CD8-positive, alpha-beta memory T cell (primary cell): Measurements from ENCODE around the gene TSPYL6. TPM values are rescaled to one million over a fixed set of nuclear protein-coding genes. Genes with fewer than 3 reads are reported as not detected.
"Not testable (repeated sequence)": the region's sequence is repeated elsewhere in the genome, so short reads cannot be mapped to it uniquely, and the experiment has no call there.

ENCODE experiments used
- CTCF ChIA-PET: fragments of 350-600 bp; sonication (Branson Sonifier 250); formaldehyde crosslinking; loops from one replicate; lab custom pipeline; 2021; ENCODE audit warnings: antibody characterized with exemption; lab: Charles Lee
- POLR2A ChIA-PET: fragments of 350-600 bp; sonication (Branson Sonifier 250); formaldehyde crosslinking; loops from one replicate; lab custom pipeline; 2021; ENCODE audit warnings: antibody characterized with exemption; lab: Charles Lee
- DNase-seq, 5 donors: peaks; one replicate each; pipeline versions ENCODE4 v3.0.0 to v3.0.0-alpha.2; 2020 to 2022; ENCODE audit warnings: mixed read lengths in 1 of 5
- H3K27ac ChIP-seq: one replicate; pipeline ENCODE4 v1.7.0; 2013; ENCODE audit warnings: low read depth, mild to moderate bottlenecking, low read length, moderate library complexity
- H3K27me3 ChIP-seq: 2 replicates; pipeline ENCODE4 v1.7.0; 2013; ENCODE audit warnings: low read length, mild to moderate bottlenecking; ENCODE audit not compliant: insufficient read depth, poor library complexity, severe bottlenecking
- H3K36me3 ChIP-seq: 2 replicates; pipeline ENCODE4 v1.7.0; 2013; ENCODE audit warnings: mild to moderate bottlenecking, low read length, moderate library complexity; ENCODE audit not compliant: insufficient read depth
- H3K4me1 ChIP-seq: 2 replicates; pipeline ENCODE4 v1.7.0; 2013; ENCODE audit warnings: mild to moderate bottlenecking, low read length, moderate library complexity; ENCODE audit not compliant: insufficient read depth
- H3K4me3 ChIP-seq: 2 replicates; pipeline ENCODE4 v1.7.0; 2013; ENCODE audit warnings: mild to moderate bottlenecking, low read length
- H3K9me3 ChIP-seq: 2 replicates; pipeline ENCODE4 v1.7.0; 2013; ENCODE audit warnings: mild to moderate bottlenecking, low read length
- H3K27ac Mint-ChIP-seq, 8 donors: one replicate each; pipeline ENCODE4 v1.8.0; 2020 to 2021; ENCODE audit warnings: mixed read lengths in 8 of 8, mild to moderate bottlenecking in 6 of 8, inconsistent platforms in 3 of 8, moderate library complexity in 3 of 8
- H3K27me3 Mint-ChIP-seq, 2 donors: one replicate each; pipeline ENCODE4 v1.8.0; 2020 to 2021; ENCODE audit warnings: mixed read lengths in 2 of 2, mild to moderate bottlenecking in 1 of 2, moderate library complexity in 1 of 2
- H3K36me3 Mint-ChIP-seq, 3 donors: one replicate each; pipeline ENCODE4 v1.8.0; 2020 to 2021; ENCODE audit warnings: mixed read lengths in 3 of 3, inconsistent platforms in 1 of 3, mild to moderate bottlenecking in 1 of 3
- H3K4me1 Mint-ChIP-seq, 3 donors: one replicate each; pipeline ENCODE4 v1.8.0; 2020 to 2021; ENCODE audit warnings: mixed read lengths in 3 of 3, inconsistent platforms in 1 of 3, mild to moderate bottlenecking in 1 of 3
- H3K4me3 Mint-ChIP-seq, 7 donors: one replicate each; pipeline ENCODE4 v1.8.0; 2020 to 2021; ENCODE audit warnings: mixed read lengths in 7 of 7, mild to moderate bottlenecking in 6 of 7, moderate library complexity in 4 of 7, inconsistent platforms in 2 of 7
- H3K9me3 Mint-ChIP-seq, 5 donors: one replicate each; pipeline ENCODE4 v1.8.0; 2020 to 2022; ENCODE audit warnings: mixed read lengths in 5 of 5, mild to moderate bottlenecking in 3 of 5, moderate library complexity in 2 of 5, inconsistent platforms in 1 of 5
- polyA plus RNA-seq: library from polyadenylated mRNA; unstranded; fragments of 300-500 nt; fragmentation: Illumina TruSeq; gene quantifications from one replicate; pipeline ENCODE4 v1.2.3, GENCODE V29; 2021
- total RNA-seq, 2 experiments: library from RNA; stranded (reverse); gene quantifications; one replicate each; pipeline ENCODE4 v1.2.3, GENCODE V29; 2021

The TSPYL6 gene
- not detected for total RNA-seq
- polyA plus RNA-seq, result not detected

- Mint-ChIP-seq H3K4me3 (no peak within 1 kb of the TSS), H3K27me3 (no peaks in the 10 kb centered on the region), H3K27ac (no peak within 1 kb of the TSS), H3K36me3 (peaks cover 8 to 30% (median 20%) of the 10 kb centered on the region in 3 donors), H3K4me1 (no peaks in the 10 kb centered on the region), H3K9me3 (peaks cover 0 to 4% (median 0%) of the 10 kb centered on the region in 5 donors)
- DNase-seq, result no peak
- Histone ChIP-seq H3K9me3 (no peaks in the 10 kb centered on the region), H3K36me3 (no peaks in the 10 kb centered on the region), H3K27me3 (no peaks in the 10 kb centered on the region), H3K4me3 (no peak within 1 kb of the TSS), H3K4me1 (no peaks in the 10 kb centered on the region), H3K27ac (no peak within 1 kb of the TSS)
- ChIA-PET CTCF (no interaction called here), POLR2A (no interaction called here)
Measured at GRCh38 chr2:54256091-54256694, at the start of gene TSPYL6. Gene TSPYL6, minus strand, starts transcription at chr2:54256229. Its CDS starts 78 bp downstream, at chr2:54256151.

DNA sequence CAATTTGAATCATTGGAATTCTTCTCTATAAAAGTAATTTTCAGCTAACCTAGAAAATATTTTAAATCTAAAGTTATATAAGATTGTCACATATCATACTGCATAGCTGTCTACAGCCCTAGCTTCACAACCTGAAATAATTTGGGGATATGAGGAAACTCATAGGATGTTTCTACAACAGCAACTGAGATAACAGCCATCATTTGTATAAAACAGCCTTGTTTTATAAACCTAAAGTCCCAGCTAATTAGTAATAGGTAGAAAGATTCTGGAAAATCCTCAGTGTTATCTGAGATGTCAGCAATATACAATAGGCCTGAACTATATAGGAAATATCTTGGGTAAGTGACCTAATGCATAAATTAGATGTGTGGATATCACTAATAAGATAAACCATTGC, 47.6 kb upstream of the TSPYL6 start:
- CTCF ChIA-PET, result no interaction called here
- POLR2A ChIA-PET, result no interaction called here

DNA sequence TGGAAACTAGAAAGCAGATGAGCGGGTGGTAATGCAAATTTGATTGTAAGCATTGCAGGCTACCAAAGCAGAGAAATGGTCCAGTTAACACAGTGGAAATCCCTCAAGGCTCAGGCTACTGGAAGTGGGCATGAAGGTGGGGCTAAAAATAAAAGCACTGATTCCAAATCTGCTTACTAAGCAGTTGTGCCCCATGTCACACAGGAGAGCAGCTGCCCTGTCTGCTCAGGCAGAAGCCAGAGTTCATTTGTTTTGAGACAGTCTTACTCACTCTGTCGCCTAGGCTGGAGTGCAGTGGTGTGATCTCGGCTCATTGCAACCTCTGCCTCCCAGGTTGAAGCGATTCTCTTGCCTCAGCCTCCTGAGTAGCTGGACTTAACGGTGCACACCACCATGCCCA, 42.5 kb upstream of the TSPYL6 start:
- no peaks in the 10 kb centered on the region for H3K27me3 Mint-ChIP-seq
- H3K9me3 Mint-ChIP-seq, result no peaks in the 10 kb centered on the region
- H3K4me1 Mint-ChIP-seq, result no peaks in the 10 kb centered on the region

More for the DNA sequence above, 47.6 kb upstream of the TSPYL6 start:
- Histone ChIP-seq H3K27ac (no peak overlapping the region), H3K9me3 (no peaks in the 10 kb centered on the region), H3K36me3 (no peaks in the 10 kb centered on the region), H3K4me1 (no peaks in the 10 kb centered on the region), H3K4me3 (no peak overlapping the region), H3K27me3 (no peaks in the 10 kb centered on the region)
- H3K36me3 Mint-ChIP-seq, result peaks cover 0 to 3% (median 3%) of the 10 kb centered on the region in 3 donors
- no peak overlapping the region for H3K27ac Mint-ChIP-seq
- H3K27me3 Mint-ChIP-seq, result no peaks in the 10 kb centered on the region
- H3K4me3 Mint-ChIP-seq, result no peak overlapping the region
- H3K9me3 Mint-ChIP-seq, result no peaks in the 10 kb centered on the region
- no peaks in the 10 kb centered on the region for H3K4me1 Mint-ChIP-seq
- no peak for DNase-seq

DNA sequence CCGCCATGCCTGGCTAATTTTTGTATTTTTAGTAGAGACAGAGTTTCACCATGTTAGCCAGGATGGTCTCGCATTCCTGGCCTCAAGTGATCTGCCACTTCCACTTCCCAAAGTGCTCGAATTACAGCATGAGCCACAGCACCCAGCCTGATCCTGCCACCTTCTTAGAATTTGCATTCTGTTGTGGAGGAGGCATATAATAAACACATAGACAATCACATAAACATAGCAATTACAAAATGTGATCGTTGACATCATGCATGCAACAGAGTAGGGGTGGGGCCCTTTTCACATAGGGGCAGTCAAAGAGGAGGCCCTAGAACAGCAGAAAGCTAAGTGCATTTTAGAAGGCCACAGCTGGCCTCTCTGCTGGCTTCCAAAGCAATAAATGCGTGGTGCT, 39.9 kb upstream of the TSPYL6 start:
- Histone ChIP-seq H3K27ac (no peak overlapping the region), H3K9me3 (no peaks in the 10 kb centered on the region), H3K4me1 (no peaks in the 10 kb centered on the region), H3K36me3 (no peaks in the 10 kb centered on the region), H3K4me3 (no peak overlapping the region), H3K27me3 (no peaks in the 10 kb centered on the region)
- ChIA-PET CTCF (no interaction called here), POLR2A (no interaction called here)
- H3K27ac Mint-ChIP-seq, result peak overlapping the region in 1 of 8 donors; percentile 25
- no peaks in the 10 kb centered on the region for H3K27me3 Mint-ChIP-seq
- no peaks in the 10 kb centered on the region for H3K9me3 Mint-ChIP-seq
- no peak for DNase-seq
- H3K4me1 Mint-ChIP-seq, result no peaks in the 10 kb centered on the region
- H3K4me3 Mint-ChIP-seq, result no peak overlapping the region
- peaks cover 0 to 2% (median 0%) of the 10 kb centered on the region in 3 donors for H3K36me3 Mint-ChIP-seq

More for the DNA sequence above, 42.5 kb upstream of the TSPYL6 start:
- H3K27me3 ChIP-seq, result no peaks in the 10 kb centered on the region
- no peak for DNase-seq
- POLR2A ChIA-PET, result no interaction called here
- no peaks in the 10 kb centered on the region for H3K36me3 ChIP-seq
- no peak overlapping the region for H3K4me3 ChIP-seq
- H3K9me3 ChIP-seq, result no peaks in the 10 kb centered on the region
- no peak overlapping the region for H3K27ac Mint-ChIP-seq
- CTCF ChIA-PET, result no interaction called here
- no peak overlapping the region for H3K4me3 Mint-ChIP-seq
- no peak overlapping the region for H3K27ac ChIP-seq
- no peaks in the 10 kb centered on the region for H3K36me3 Mint-ChIP-seq
- H3K4me1 ChIP-seq, result no peaks in the 10 kb centered on the region

GRCh38 chr2:54294665-54295064, 38.6 kb upstream of the TSPYL6 start:
- CTCF ChIA-PET, POLR2A ChIA-PET, H3K27ac Mint-ChIP-seq: not testable (repeated sequence)

DNA sequence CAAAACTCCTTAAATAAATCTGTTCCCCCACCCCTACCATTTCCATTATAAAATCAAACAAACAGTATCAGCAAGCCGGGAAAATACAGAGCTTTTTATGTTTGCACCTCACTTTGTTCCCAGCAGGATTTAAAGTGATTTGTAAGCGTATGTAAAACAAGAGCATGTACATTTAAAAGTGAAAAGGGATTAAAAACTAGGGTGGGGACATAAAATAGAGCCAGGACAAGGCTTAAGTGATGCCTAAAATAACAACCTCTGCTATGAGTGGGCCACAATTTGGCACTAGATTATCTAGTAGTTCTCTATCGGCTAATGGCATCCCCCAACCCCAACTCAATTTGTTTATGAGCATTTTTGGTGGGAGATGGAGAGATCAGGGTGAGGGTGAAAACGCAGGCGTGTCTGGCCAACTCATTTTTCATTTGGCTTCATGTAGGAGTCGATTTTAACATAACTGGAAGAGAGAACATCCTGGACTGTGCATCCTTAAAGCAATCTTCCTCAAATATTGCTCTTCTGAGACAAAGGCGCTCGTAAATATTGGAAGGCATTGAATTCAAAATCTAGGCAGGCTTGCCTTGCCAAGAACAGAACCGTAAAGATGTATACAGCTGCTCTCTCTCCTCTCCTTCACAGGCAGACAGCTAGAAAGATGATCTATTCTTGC, 34.5 kb upstream of the TSPYL6 start:
- CTCF ChIA-PET, result no interaction called here
- POLR2A ChIA-PET, result no interaction called here
- H3K9me3 Mint-ChIP-seq, result no peaks in the 10 kb centered on the region
- no peaks in the 10 kb centered on the region for H3K27me3 Mint-ChIP-seq
- peaks cover 0 to 8% (median 4%) of the 10 kb centered on the region in 3 donors for H3K36me3 Mint-ChIP-seq
- H3K4me1 ChIP-seq, result no peaks in the 10 kb centered on the region
- peak overlapping the region in 1 of 8 donors; percentile 32 for H3K27ac Mint-ChIP-seq
- no peaks in the 10 kb centered on the region for H3K9me3 ChIP-seq
- no peak overlapping the region for H3K27ac ChIP-seq
- no peaks in the 10 kb centered on the region for H3K27me3 ChIP-seq
- H3K4me3 Mint-ChIP-seq, result no peak overlapping the region
- no peak overlapping the region for H3K4me3 ChIP-seq
- no peaks in the 10 kb centered on the region for H3K4me1 Mint-ChIP-seq
- DNase-seq, result no peak
- no peaks in the 10 kb centered on the region for H3K36me3 ChIP-seq

More at GRCh38 chr2:54294665-54295064, 38.6 kb upstream of the TSPYL6 start:
- H3K27me3 Mint-ChIP-seq, H3K27ac ChIP-seq, H3K4me3 ChIP-seq, H3K4me1 ChIP-seq, H3K9me3 Mint-ChIP-seq, H3K4me1 Mint-ChIP-seq, H3K27me3 ChIP-seq, H3K36me3 ChIP-seq, H3K4me3 Mint-ChIP-seq, H3K9me3 ChIP-seq, DNase-seq, H3K36me3 Mint-ChIP-seq: not testable (repeated sequence)

- H3K27ac Mint-ChIP-seq, result no peak overlapping the region
- H3K27me3 ChIP-seq, result no peaks in the 10 kb centered on the region
- no peak overlapping the region for H3K4me3 ChIP-seq
- ChIA-PET POLR2A (no interaction called here), CTCF (no interaction called here)
- no peaks in the 10 kb centered on the region for H3K9me3 ChIP-seq
- no peaks in the 10 kb centered on the region for H3K4me1 Mint-ChIP-seq
- H3K36me3 Mint-ChIP-seq, result peaks cover 0 to 14% (median 4%) of the 10 kb centered on the region in 3 donors
- H3K27me3 Mint-ChIP-seq, result no peaks in the 10 kb centered on the region
- H3K36me3 ChIP-seq, result no peaks in the 10 kb centered on the region
- no peak overlapping the region for H3K4me3 Mint-ChIP-seq
- no peaks in the 10 kb centered on the region for H3K4me1 ChIP-seq
- H3K27ac ChIP-seq, result no peak overlapping the region
- no peak for DNase-seq
- no peaks in the 10 kb centered on the region for H3K9me3 Mint-ChIP-seq
Measured at GRCh38 chr2:54289917-54290316, 33.9 kb upstream of the TSPYL6 start.

GRCh38 chr2:54287532-54287931, 31.5 kb upstream of the TSPYL6 start:
- H3K36me3 Mint-ChIP-seq, result peaks cover 0 to 19% (median 7%) of the 10 kb centered on the region in 3 donors
- Histone ChIP-seq H3K9me3 (no peaks in the 10 kb centered on the region), H3K27me3 (no peaks in the 10 kb centered on the region), H3K36me3 (no peaks in the 10 kb centered on the region), H3K4me1 (no peaks in the 10 kb centered on the region), H3K4me3 (no peak overlapping the region), H3K27ac (no peak overlapping the region)
- ChIA-PET POLR2A (no interaction called here), CTCF (no interaction called here)
- H3K27me3 Mint-ChIP-seq, result no peaks in the 10 kb centered on the region
- peaks cover 0 to 2% (median under 1%) of the 10 kb centered on the region in 3 donors for H3K4me1 Mint-ChIP-seq
- H3K9me3 Mint-ChIP-seq, result no peaks in the 10 kb centered on the region
- H3K4me3 Mint-ChIP-seq, result no peak overlapping the region
- DNase-seq, result no peak
- no peak overlapping the region for H3K27ac Mint-ChIP-seq
